ENCODE measurements around the gene FAH. TPM values are rescaled to one million over a fixed set of nuclear protein-coding genes. Genes with fewer than 3 reads are reported as not detected.

The FAH gene
- total and polyA plus RNA-seq, 9 of the 15 experiments (the other 6 are each of a cell fraction or from before 2014, with no cell fraction given): 66.8 to 310 (median 103) TPM

DNA sequence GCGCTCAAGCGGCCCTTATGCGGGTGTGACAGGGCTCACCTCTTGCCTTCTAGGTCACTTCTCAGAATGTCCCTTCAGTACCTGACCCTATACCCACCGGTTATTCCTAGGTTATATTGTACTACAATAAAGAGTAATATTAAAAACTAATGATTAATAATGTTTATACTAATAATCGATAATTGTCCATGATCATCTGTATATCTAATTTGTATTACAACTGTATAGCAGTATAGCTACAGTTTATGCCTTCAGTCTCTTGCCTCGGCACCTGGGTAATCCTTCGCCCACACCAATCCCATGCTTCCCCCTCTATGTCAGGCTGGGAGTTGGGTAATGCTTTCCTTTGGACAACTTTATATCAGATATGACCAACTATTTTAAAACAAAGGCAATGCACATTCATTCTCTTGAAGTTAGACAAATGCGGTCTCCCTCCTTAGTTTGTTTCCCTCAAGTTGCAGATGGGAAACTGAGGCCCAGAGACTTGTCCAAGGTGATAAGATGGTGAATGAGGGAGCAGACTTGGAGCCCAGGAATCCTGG lies 3.4 kb downstream of the FAH start:
- no peaks in the 10 kb centered on the region for H3K27me3 ChIP-seq (ENCODE audit: control insufficient read depth in 2 of 2, insufficient read depth in 2 of 2, low read length in 2 of 2)
- H3K4me2 ChIP-seq (ENCODE audit: insufficient read depth, low read length): peak overlapping the region; percentile 79
- peak overlapping the region; percentile 49 to 69; a peak in 2 of 4 replicates for H3K9ac ChIP-seq (ENCODE audit: insufficient read depth in 1 of 2, low read depth in 2 of 2, low read length in 2 of 2)
- intact Hi-C loops (cut with micrococcal nuclease): loop anchor here (2.0 to 10.0 kb wide), 2 partner anchors 233 to 261 kb away; partner anchors contain the start of gene MTHFS
- H3K36me3 ChIP-seq (ENCODE audit: control insufficient read depth, insufficient read depth, low read length): peaks cover 55% of the 10 kb centered on the region
- peak overlapping the region; percentile 83 for H3K27ac ChIP-seq (ENCODE audit: extremely low read depth, low read depth, low read length)
- no peaks in the 10 kb centered on the region for H3K9me3 ChIP-seq (replicated peaks; ENCODE audit: control insufficient read depth, insufficient read depth, low read depth, low read length)
- no peak for ATAC-seq
- peaks cover 49 to 57% of the 10 kb centered on the region in 2 experiments for H3K4me1 ChIP-seq (replicated peaks in 1 of 2; ENCODE audit: control insufficient read depth in 2 of 2, insufficient read depth in 2 of 2, low read length in 2 of 2)
- peak overlapping the region; percentile 45 for H2AFZ ChIP-seq (ENCODE audit: low read depth, low read length)
- DNase-seq (ENCODE audit: extremely low read depth in 1 of 4, low spot score in 3 of 4): peak in 1 of 4 experiments; percentile 5
- H3K4me3 ChIP-seq: no peak overlapping the region; the same call in 1 of the 2 replicates
- 30% methylated on average over 8 of the region's 8 CpGs for WGBS (ENCODE audit: insufficient coverage, low coverage, missing lambda C conversion rate)
- H4K20me1 ChIP-seq (replicated peaks; ENCODE audit: control insufficient read depth, insufficient read depth, low read length): no peaks in the 10 kb centered on the region
- FAIRE-seq: no peak
- CTCF ChIA-PET (ENCODE audit: low intra/inter-chr PET ratio): no interaction called here
- in situ Hi-C loops (cut with MboI): loop anchor here (5.0 to 25.0 kb wide), 2 partner anchors 89 to 269 kb away; partner anchors contain the start of gene MTHFS
- POLR2A ChIA-PET: interaction anchor here (0.6 to 1.6 kb wide), 3 partner anchors 10 to 21 kb away, joined by 3 to 4 read pairs (median 3); no protein-coding TSS in a partner anchor
- peaks cover 33% of the 10 kb centered on the region for H3K79me2 ChIP-seq (ENCODE audit: control insufficient read depth, insufficient read depth, low read length)
- peaks cover 4% of the 10 kb centered on the region for H3K9me1 ChIP-seq (ENCODE audit: control insufficient read depth, insufficient read depth, low read length)
- no TSS peak for BruUV-seq (replicated peaks)
- no peak for TF ChIP-seq ZNF561 (CRISPR knock-in tag; conservative IDR thresholded peaks at IDR 0.05)
- TF ChIP-seq U2AF1 (optimal IDR thresholded peaks at IDR 0.05; ENCODE audit: low read depth, low read length): no peak
- TF ChIP-seq DACH1 (IDR thresholded peaks at IDR 0.05; ENCODE audit: partially characterized antibody): peak; percentile 93
- no peak for TF ChIP-seq DIDO1 (tag; IDR thresholded peaks at IDR 0.05; ENCODE audit: low read depth)
- TF ChIP-seq ZNF589 (CRISPR knock-in tag; IDR thresholded peaks at IDR 0.05; ENCODE audit: low read depth): 0 out of 2 replicates have a peak, but pooled peaks have one; percentile 7
- no peak for TF ChIP-seq FOXK2 (conservative IDR thresholded peaks at IDR 0.05 in 1 of 2, IDR thresholded peaks at IDR 0.05 in 1 of 2; ENCODE audit: low read depth in 2 of 2)
- no peak for TF ChIP-seq MXI1 (IDR thresholded peaks at IDR 0.05; ENCODE audit: low read depth, low read length)
- 0 out of 2 replicates have a peak, but pooled peaks have one; percentile 1 for TF ChIP-seq GABPA (tag; conservative IDR thresholded peaks at IDR 0.05; ENCODE audit: low read depth)
- TF ChIP-seq, protein P1, sequence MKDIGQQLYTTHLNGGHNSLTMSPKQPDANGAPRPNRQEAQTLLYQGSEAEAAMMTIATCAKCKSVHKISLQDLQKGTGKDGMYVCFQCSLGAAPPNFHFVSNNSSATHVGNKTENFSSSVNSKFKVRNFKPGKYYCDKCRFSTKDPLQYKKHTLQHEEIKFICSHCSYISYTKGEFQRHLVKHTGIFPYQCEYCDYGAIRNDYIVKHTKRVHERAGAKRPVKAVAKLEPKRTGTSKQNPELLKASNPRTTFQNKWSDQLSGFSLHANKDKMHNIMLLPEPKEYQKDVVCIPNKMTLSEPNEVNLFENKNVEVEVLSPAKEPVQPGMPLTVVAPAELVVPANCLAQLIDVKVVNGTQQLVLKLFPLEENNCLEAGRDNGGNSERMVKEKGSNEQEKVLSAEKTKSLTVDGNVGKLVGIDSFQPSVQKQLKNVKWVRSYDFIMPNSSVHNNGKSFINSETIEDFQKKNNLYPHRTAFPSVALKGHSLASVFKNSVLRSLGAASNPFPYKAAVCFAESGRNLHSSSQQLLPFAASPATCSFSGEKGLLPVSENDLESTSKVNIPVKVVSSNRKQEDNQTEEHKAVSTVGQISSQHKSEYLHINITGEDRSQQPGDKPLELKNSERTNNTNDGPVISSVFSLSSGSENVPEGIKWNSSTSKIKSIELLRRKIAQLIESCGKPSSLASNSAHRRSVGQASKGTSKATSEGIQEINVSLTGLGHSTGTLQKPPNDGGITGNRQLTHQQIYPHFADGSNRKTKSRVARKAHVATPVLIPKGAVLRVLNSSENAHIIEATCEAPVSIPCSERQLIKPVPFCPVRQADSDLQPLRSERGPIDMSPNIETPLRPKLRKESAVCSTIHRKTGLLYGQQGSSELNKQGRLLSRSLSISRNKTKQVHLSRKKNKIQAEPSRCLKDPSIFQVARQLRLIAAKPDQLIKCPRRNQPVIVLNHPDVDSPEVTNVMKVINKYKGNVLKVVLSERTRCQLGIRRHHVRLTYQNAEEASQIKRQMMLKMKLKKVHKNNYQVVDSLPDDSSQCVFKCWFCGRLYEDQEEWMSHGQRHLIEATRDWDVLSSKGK (CRISPR knock-in tag; IDR thresholded peaks at IDR 0.05): no peak
- TF ChIP-seq, protein P2, sequence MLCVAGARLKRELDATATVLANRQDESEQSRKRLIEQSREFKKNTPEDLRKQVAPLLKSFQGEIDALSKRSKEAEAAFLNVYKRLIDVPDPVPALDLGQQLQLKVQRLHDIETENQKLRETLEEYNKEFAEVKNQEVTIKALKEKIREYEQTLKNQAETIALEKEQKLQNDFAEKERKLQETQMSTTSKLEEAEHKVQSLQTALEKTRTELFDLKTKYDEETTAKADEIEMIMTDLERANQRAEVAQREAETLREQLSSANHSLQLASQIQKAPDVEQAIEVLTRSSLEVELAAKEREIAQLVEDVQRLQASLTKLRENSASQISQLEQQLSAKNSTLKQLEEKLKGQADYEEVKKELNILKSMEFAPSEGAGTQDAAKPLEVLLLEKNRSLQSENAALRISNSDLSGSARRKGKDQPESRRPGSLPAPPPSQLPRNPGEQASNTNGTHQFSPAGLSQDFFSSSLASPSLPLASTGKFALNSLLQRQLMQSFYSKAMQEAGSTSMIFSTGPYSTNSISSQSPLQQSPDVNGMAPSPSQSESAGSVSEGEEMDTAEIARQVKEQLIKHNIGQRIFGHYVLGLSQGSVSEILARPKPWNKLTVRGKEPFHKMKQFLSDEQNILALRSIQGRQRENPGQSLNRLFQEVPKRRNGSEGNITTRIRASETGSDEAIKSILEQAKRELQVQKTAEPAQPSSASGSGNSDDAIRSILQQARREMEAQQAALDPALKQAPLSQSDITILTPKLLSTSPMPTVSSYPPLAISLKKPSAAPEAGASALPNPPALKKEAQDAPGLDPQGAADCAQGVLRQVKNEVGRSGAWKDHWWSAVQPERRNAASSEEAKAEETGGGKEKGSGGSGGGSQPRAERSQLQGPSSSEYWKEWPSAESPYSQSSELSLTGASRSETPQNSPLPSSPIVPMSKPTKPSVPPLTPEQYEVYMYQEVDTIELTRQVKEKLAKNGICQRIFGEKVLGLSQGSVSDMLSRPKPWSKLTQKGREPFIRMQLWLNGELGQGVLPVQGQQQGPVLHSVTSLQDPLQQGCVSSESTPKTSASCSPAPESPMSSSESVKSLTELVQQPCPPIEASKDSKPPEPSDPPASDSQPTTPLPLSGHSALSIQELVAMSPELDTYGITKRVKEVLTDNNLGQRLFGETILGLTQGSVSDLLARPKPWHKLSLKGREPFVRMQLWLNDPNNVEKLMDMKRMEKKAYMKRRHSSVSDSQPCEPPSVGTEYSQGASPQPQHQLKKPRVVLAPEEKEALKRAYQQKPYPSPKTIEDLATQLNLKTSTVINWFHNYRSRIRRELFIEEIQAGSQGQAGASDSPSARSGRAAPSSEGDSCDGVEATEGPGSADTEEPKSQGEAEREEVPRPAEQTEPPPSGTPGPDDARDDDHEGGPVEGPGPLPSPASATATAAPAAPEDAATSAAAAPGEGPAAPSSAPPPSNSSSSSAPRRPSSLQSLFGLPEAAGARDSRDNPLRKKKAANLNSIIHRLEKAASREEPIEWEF (CRISPR knock-in tag; IDR thresholded peaks at IDR 0.05): peak; percentile 82

All from K562 (cell line).